Activated T-helper 17 cell treated with anti-CD3 and anti-CD28 coated beads, Interleukin-2, amount 50 U/mL, for 72 hours (primary cell): ENCODE results near the gene AARS2. TPM values are rescaled to one million over a fixed set of nuclear protein-coding genes. Genes with fewer than 3 reads are reported as not detected.

Source experiments
- ATAC-seq: fragments of 150-1000 bp; cut with Tn5 transposase; replicated peaks from 2 replicates; pipeline ENCODE4 v1.10.0; 2021; ENCODE audit warnings: mild to moderate bottlenecking, moderate library complexity
- H3K27ac Mint-ChIP-seq: one replicate; pipeline ENCODE4 v1.8.0; 2022; ENCODE audit warnings: mixed read lengths
- H3K27me3 Mint-ChIP-seq: one replicate; pipeline ENCODE4 v1.8.0; 2022; ENCODE audit warnings: mixed read lengths
- H3K36me3 Mint-ChIP-seq: one replicate; pipeline ENCODE4 v1.8.0; 2022; ENCODE audit warnings: low read depth, mild to moderate bottlenecking, mixed read lengths
- H3K4me1 Mint-ChIP-seq: one replicate; pipeline ENCODE4 v1.8.0; 2022; ENCODE audit warnings: mixed read lengths
- H3K4me3 Mint-ChIP-seq: one replicate; pipeline ENCODE4 v1.8.0; 2022; ENCODE audit warnings: mild to moderate bottlenecking, mixed read lengths
- H3K9me3 Mint-ChIP-seq: one replicate; pipeline ENCODE4 v1.8.0; 2022; ENCODE audit warnings: mixed read lengths
- total RNA-seq, 2 donors: library from RNA; stranded (reverse); gene quantifications; one replicate each; pipeline ENCODE4 v1.2.3, GENCODE V29; 2022

AARS2 gene
- total RNA-seq, 2 donors from 2014 or later = 10.2 to 13.8 TPM

- Mint-ChIP-seq H3K27ac (peak overlapping the region; percentile 99), H3K4me1 (peaks cover 75% of the 10 kb centered on the region), H3K27me3 (no peaks in the 10 kb centered on the region), H3K9me3 (no peaks in the 10 kb centered on the region), H3K36me3 (peaks cover 92% of the 10 kb centered on the region), H3K4me3 (peak overlapping the region; percentile 87)
- ATAC-seq = no peak
Measured at GRCh38 chr6:44253307-44254101, 59.6 kb downstream of the AARS2 start.

GRCh38 chr6:44251576-44252524 is 61.3 kb downstream of the AARS2 start:
- Mint-ChIP-seq H3K27me3 (no peaks in the 10 kb centered on the region), H3K36me3 (peaks cover 97% of the 10 kb centered on the region), H3K27ac (peak overlapping the region; percentile 99), H3K4me3 (peak overlapping the region; percentile 87), H3K4me1 (peaks cover 67% of the 10 kb centered on the region), H3K9me3 (no peaks in the 10 kb centered on the region)
- ATAC-seq = no peak

- Mint-ChIP-seq H3K27ac (peak overlapping the region; percentile 99), H3K4me3 (peak overlapping the region; percentile 87), H3K9me3 (no peaks in the 10 kb centered on the region), H3K27me3 (no peaks in the 10 kb centered on the region), H3K4me1 (peaks cover 59% of the 10 kb centered on the region), H3K36me3 (peaks cover 95% of the 10 kb centered on the region)
- no peak for ATAC-seq
Measured at GRCh38 chr6:44250718-44251123, 62.4 kb downstream of the AARS2 start.

GRCh38 chr6:44250067-44250717 is 63.0 kb downstream of the AARS2 start:
- Mint-ChIP-seq H3K36me3 (peaks cover 89% of the 10 kb centered on the region), H3K9me3 (no peaks in the 10 kb centered on the region), H3K27ac (peak overlapping the region; percentile 99), H3K4me1 (peaks cover 58% of the 10 kb centered on the region), H3K4me3 (peak overlapping the region; percentile 87), H3K27me3 (no peaks in the 10 kb centered on the region)
- ATAC-seq = no peak

Other genes starting within 250 kb of the AARS2 start
- 10 to 100 TPM; 29.3 to 54.0 TPM for gene MRPL14, start 185.9 kb downstream of the AARS2 start, total RNA-seq
- 10 to 100 TPM; 12.1 to 21.4 TPM for gene TMEM63B, start 185.8 kb downstream of the AARS2 start, total RNA-seq
- 1 to 10 TPM in 1 of 2 donors, not detected in 1; 1.1 TPM for gene CAPN11, start 154.5 kb downstream of the AARS2 start, total RNA-seq
- not detected for gene MYMX, start 96.4 kb downstream of the AARS2 start, total RNA-seq
- 10 to 100 TPM; 40.8 to 80.8 TPM for gene SLC29A1, start 89.8 kb downstream of the AARS2 start, total RNA-seq
- gene HSP90AB1, start 66.2 kb downstream of the AARS2 start, total RNA-seq = 1,000 to 10,000 TPM; 1,019 to 1,822 TPM
- gene SLC35B2, start 55.8 kb downstream of the AARS2 start, total RNA-seq = 10 to 100 TPM; 16.5 to 22.3 TPM
- 10 to 100 TPM; 20.5 to 26.9 TPM for gene NFKBIE, start 47.8 kb downstream of the AARS2 start, total RNA-seq
- gene TMEM151B, start 42.9 kb downstream of the AARS2 start, total RNA-seq = under 1 TPM; 0.05 to 0.19 TPM
- not detected for gene SPATS1, start 29.3 kb upstream of the AARS2 start, total RNA-seq
- gene CDC5L, start 74.4 kb upstream of the AARS2 start, total RNA-seq = 10 to 100 TPM; 25.8 to 26.0 TPM